Thyroid gland (tissue), 4 donors: ENCODE measurements around the gene KCNQ4.

Experiments
- POLR2A ChIP-seq, 2 donors: fragments of 450-650 bp; IDR thresholded peaks; one replicate each; pipeline ENCODE4 v1.6.1; 2017; ENCODE audit warnings: antibody characterized with exemption in 2 of 2, mild to moderate bottlenecking in 2 of 2, moderate library complexity in 1 of 2
- TF ChIP-seq, protein P1 (sequence below), 6 experiments: fragments of 200-600 bp in 3 of 6; fragments of 450-650 bp in 3 of 6; sonication (generic) in 3 of 6; IDR thresholded peaks; one replicate each; pipeline ENCODE4 v1.5.1; 2016 to 2019; ENCODE audit warnings: antibody characterized with exemption in 6 of 6, mild to moderate bottlenecking in 2 of 6, inconsistent platforms in 1 of 6, moderate library complexity in 1 of 6

- TF ChIP-seq POLR2A (IDR thresholded peaks at IDR 0.05) = no peak
- TF ChIP-seq, protein P1, sequence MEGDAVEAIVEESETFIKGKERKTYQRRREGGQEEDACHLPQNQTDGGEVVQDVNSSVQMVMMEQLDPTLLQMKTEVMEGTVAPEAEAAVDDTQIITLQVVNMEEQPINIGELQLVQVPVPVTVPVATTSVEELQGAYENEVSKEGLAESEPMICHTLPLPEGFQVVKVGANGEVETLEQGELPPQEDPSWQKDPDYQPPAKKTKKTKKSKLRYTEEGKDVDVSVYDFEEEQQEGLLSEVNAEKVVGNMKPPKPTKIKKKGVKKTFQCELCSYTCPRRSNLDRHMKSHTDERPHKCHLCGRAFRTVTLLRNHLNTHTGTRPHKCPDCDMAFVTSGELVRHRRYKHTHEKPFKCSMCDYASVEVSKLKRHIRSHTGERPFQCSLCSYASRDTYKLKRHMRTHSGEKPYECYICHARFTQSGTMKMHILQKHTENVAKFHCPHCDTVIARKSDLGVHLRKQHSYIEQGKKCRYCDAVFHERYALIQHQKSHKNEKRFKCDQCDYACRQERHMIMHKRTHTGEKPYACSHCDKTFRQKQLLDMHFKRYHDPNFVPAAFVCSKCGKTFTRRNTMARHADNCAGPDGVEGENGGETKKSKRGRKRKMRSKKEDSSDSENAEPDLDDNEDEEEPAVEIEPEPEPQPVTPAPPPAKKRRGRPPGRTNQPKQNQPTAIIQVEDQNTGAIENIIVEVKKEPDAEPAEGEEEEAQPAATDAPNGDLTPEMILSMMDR (IDR thresholded peaks at IDR 0.05) = no peak
These were observed 44.1 kb upstream of the KCNQ4 start for GRCh38 chr1:40739455-40740008.
